Measurements from ENCODE around the gene IL11. TPM values are rescaled to one million over a fixed set of nuclear protein-coding genes. Genes with fewer than 3 reads are reported as not detected.

IL11 gene
- total and polyA plus RNA-seq, 2 of the 13 experiments (the other 11 are each of a cell fraction or from before 2014, with no cell fraction given) = 2.5 to 2.9 TPM

- TF ChIP-seq, protein P1, sequence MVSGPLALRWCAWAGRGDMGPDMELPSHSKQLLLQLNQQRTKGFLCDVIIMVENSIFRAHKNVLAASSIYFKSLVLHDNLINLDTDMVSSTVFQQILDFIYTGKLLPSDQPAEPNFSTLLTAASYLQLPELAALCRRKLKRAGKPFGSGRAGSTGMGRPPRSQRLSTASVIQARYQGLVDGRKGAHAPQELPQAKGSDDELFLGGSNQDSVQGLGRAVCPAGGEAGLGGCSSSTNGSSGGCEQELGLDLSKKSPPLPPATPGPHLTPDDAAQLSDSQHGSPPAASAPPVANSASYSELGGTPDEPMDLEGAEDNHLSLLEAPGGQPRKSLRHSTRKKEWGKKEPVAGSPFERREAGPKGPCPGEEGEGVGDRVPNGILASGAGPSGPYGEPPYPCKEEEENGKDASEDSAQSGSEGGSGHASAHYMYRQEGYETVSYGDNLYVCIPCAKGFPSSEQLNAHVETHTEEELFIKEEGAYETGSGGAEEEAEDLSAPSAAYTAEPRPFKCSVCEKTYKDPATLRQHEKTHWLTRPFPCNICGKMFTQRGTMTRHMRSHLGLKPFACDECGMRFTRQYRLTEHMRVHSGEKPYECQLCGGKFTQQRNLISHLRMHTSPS (CRISPR knock-in tag; IDR thresholded peaks at IDR 0.05; ENCODE audit: low read depth) = no peak
- TF ChIP-seq NCOA1 (CRISPR knock-in tag; IDR thresholded peaks at IDR 0.05) (0 out of 2 replicates have a peak, but pooled peaks have one; percentile 3), IKZF5 (CRISPR knock-in tag; IDR thresholded peaks at IDR 0.05) (no peak), LCORL (IDR thresholded peaks at IDR 0.05) (no peak), LCORL (CRISPR knock-in tag; IDR thresholded peaks at IDR 0.05) (peak; percentile 37; the same call in 1 of the 2 replicates), ZNF567 (CRISPR knock-in tag; IDR thresholded peaks at IDR 0.05; ENCODE audit: borderline replicate concordance) (no peak), ZNF724P (CRISPR knock-in tag; IDR thresholded peaks at IDR 0.05; ENCODE audit: borderline replicate concordance) (no peak), POGK (CRISPR knock-in tag; conservative IDR thresholded peaks at IDR 0.05) (no peak), ZNF781 (CRISPR knock-in tag; IDR thresholded peaks at IDR 0.05; ENCODE audit: borderline replicate concordance, not compliant biosample characterization) (no peak), ZNF337 (CRISPR knock-in tag; IDR thresholded peaks at IDR 0.05; ENCODE audit: borderline replicate concordance, low read depth) (no peak), ZNF772 (CRISPR knock-in tag; IDR thresholded peaks at IDR 0.05) (no peak), KLF16 (CRISPR knock-in tag; IDR thresholded peaks at IDR 0.05) (no peak), SUZ12 (IDR thresholded peaks at IDR 0.05; ENCODE audit: low read depth, low read length) (no peak), PRDM10 (CRISPR knock-in tag; IDR thresholded peaks at IDR 0.05; ENCODE audit: low read depth) (no peak), NR2F6 (IDR thresholded peaks at IDR 0.05) (0 out of 2 replicates have a peak, but pooled peaks have one; percentile 6), NR2F6 (CRISPR knock-in tag; IDR thresholded peaks at IDR 0.05) (no peak), ZNF660 (CRISPR knock-in tag; IDR thresholded peaks at IDR 0.05; ENCODE audit: borderline replicate concordance, low read depth) (no peak), ZNF34 (CRISPR knock-in tag; IDR thresholded peaks at IDR 0.05; ENCODE audit: borderline replicate concordance) (0 out of 2 replicates have a peak, but pooled peaks have one; percentile 40), NONO (IDR thresholded peaks at IDR 0.05) (no peak), NONO (CRISPR knock-in tag; conservative IDR thresholded peaks at IDR 0.05) (peak; percentile 52; the same call in 1 of the 2 replicates), ZNF44 (CRISPR knock-in tag; IDR thresholded peaks at IDR 0.05) (no peak)
These were observed 29.5 kb downstream of the IL11 start (continued) for GRCh38 chr19:55340784-55341147.
